IPS DF 4.7 (cell line): Measurements from ENCODE around the gene SNRPD3.
"Not testable (repeated sequence)": the region's sequence is repeated elsewhere in the genome, so short reads cannot be mapped to it uniquely, and the experiment has no call there.

Experiments used
- DNase-seq: peaks from one replicate; pipeline ENCODE4 v3.0.0-alpha.2; 2013; ENCODE audit warnings: low spot score; ENCODE audit errors: extremely low read depth

The SNRPD3 gene

DNA sequence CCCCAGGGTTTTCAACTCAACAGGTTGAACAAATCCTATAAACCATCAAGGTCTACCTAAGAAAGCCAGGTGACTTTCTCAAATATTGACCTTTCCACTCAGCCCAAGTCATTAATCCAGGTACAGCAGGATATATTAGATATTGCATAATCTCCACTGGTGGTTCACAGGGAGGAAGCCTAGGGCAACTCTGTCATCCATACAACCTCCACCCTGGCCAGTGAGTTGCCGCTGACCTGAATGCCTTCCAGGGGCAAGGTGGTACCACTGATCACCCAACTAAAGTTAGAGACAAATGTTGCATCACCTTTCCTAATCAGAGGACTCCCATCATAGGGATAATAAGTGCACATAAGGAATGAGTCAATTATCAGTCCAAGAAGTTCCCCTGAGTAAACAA is 23.7 kb upstream of the SNRPD3 start:
- no peak for DNase-seq

DNA sequence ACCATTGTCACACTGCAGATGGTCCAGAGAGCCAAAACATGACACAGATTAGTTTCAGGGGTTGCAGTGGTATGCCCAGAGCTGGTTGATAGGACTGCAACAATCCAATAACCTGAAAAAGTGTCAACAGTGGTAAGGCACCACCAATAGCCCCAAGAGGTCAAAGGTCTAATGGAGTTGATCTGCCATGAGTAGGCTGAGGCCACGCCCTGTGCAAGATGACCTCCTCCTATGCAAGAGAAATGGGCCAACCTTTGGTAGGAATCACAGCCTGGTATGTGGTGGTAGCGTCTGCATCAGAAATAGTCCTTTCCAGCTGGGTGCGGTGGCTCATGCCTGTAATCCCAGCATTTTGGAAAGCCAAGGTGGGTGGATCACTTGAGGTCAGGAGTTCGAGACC is 20.5 kb upstream of the SNRPD3 start:
- no peak for DNase-seq

DNA sequence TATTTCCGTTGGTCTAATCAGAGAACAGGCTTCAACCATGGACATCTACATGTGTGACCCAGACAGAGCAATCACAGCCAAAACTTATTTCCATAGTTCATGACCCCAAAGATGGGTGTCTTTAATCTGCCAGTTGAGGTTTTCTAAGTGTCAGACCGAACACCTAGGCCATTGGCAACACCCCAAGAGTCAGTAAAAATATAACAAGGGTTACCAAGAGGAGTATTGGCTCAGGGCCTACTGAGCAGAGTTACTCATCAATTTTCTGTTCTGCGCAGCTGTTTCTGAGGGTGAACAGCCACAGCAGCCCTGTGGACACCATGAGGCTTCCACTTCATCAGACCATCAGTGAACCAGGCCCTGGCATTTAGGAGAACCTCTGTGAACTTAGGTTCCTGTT is 19.7 kb upstream of the SNRPD3 start:
- DNase-seq: no peak

DNA sequence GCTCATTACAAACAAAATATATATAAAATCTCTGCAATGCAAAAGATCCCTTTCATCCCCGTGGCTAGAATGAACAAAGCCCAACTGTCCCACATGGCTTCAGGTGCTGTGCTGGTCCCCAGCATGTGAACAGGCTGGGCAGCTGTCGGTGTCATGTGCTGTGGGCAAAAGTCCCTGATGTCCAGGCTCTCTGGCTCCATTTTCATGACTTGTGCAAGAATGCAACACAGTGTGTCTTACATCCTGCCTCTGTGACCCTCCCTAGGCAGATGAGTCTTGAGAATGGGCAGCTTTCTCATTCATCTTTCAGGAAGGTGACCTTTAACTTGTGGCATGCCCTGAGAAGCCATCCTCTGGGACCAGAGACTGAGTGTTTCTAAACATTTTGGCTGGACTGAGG is 15.3 kb upstream of the SNRPD3 start:
- no peak for DNase-seq

DNA sequence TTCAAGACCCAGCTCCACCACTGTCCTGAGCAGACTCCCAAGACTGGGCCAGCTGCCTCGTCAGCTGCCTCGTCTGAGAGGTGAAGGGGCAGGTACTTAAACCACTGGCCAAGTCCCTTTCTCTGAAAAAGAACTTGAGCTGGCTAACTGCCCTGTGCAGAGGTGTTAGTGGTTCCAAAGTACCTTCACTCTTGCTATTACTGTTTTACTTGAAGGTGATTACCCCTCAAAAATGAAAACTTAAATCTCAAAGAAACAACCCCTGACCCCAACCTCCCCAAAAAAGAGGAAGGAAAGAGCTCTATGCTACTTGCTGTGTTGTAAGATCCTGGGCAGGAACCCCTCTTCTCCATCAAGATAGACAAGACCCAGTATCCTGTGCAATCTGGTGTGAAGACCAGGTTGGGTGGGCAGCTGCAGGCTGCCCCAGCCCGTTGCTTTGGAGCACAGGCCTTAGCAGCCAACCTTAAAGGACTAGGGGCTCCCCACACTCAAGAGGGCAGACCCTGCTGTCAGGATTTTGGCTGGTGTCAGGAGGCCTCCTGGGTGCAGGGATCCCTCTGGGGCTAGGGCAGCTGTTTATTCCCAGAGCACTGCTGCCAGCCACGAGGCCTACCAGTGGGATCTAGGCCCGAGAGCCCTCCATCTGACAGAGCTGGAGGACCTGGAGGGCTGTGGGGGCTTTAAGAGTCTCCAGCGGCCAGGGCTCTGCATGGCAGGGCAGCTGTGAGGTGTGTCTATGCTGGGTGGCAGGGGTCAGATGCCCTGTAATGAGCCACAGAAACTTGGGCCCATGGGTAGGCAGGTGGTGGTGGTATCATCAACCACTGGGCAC is 13.9 kb upstream of the SNRPD3 start:
- no peak for DNase-seq

DNA sequence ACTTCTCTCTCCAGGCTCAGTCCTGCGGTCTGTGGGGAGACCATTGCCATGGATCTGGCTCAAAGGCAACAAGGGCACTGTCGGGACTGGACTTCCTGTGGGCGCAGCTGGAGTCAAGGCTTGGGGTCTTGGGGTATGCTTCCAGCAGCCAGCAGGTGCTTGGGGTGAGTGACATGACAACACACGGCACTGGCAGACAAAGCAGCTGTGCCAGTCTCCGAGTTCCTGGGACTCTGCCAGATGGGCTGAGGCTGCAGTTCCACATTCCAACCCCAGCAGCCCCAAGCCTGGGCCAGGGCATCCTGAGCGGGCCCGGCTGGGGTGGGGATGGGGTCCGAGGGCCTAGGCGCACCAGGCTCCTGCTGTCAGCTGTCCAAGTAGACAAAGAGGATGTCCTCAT is 13.2 kb upstream of the SNRPD3 start:
- no peak for DNase-seq

DNA sequence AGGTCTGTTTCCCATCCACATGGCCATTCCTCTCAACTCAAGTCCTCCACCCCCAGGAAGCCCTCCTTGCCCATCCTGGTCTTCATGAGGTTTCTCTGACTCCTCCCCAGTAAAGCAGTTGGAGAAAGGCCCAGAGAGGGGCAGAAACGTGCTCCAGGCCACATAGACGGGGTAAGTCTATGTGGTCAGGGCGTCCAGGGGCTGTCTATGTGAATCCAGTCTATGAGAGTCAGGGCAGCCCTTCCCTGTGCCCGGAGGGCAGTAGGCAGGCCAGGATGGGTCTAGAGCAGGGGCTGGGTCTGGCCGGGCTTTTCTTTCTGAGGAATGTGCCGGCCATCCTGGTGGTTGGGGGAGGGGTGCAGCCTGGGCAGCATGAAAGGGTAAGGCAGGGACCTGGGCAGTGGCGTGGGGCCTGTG is 12.6 kb upstream of the SNRPD3 start:
- DNase-seq: no peak

DNA sequence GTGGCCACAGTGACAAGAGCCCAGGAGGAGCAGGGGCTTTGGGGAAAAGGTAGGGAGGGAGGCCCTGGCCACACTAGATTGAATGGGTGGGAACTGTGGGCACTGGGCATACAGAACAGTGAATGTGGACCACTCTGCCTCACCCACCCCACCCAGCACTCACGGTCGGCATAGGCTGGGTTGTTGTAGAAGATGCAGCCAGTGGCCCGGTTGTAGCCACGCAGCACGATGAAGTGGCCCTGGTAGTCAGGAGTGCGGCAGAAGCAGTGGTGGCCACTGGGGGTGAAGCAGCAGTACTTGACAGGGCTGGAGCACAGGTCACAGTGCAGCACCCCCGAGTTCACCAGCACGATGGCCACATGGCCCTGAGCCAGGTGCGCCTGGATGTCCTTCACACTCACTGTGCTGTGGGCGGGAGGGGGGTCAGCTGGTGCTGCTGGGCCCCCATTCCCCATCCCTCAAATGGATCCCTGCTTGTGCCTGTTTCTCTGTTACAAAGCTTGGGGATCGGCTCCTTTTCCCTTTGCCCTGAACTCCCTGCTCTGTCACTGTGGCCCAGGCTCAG is 12.0 kb upstream of the SNRPD3 start:
- no peak for DNase-seq

DNA sequence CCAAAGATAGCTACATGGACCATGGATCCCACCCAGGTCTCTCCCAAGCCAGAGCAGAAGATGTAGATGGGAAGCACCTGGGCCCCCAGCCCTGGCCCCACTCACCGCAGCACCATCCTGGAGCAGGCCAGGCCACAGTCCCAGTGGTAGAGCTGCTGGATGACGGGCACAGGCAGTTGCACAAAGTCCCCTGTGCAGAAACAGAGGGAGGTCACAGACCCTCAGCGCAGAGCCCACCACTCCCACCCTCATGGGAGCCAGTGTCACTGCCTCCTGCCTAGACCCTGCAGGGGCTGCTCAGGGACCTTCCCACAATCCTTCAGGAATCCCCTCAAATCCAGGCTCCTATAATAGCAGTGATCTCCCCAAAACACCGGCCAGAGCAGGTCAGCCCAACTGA is 7.0 kb upstream of the SNRPD3 start:
- no peak for DNase-seq

DNA sequence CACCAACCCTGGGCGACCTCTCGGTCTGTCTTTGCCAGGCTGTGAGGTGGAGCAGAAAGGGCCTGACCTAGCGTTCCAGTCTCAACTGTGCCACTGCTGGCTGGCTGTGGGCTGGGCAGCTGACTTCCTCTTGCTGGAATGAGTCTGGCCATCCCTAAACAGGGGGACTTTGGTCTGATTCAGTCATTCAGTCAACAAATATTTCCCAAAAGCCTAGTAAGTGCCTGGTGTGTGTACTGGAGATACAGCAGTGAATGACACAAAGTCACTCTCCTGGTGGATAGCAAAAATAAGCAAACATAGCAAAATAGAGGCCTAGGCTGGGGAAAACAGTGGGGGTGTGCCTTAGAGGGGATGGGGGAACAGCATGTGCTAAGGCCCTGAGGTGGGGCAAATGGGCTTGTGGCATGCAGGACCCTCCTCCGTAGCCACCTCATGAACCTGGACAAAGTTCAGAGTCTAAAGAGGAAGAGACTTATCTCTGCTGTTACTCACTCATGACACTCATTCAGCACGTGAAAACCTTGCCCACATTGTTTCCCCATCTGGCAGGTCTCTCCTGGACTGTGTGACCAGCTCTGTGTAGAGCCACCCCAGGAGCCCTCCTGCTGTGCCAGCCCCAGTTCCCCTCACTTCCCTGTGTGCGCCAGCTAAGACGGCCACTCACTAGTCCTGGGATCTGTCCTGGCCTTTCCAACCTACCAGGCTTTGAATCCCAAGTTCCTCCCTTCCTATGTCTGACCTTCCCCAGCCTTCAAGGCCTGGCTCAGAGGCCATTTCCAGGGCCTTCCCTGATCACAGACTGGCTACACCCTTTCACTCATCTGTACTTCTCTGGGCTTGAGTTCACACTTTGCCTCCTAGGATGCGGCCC is 5.5 kb upstream of the SNRPD3 start:
- DNase-seq: no peak

DNA sequence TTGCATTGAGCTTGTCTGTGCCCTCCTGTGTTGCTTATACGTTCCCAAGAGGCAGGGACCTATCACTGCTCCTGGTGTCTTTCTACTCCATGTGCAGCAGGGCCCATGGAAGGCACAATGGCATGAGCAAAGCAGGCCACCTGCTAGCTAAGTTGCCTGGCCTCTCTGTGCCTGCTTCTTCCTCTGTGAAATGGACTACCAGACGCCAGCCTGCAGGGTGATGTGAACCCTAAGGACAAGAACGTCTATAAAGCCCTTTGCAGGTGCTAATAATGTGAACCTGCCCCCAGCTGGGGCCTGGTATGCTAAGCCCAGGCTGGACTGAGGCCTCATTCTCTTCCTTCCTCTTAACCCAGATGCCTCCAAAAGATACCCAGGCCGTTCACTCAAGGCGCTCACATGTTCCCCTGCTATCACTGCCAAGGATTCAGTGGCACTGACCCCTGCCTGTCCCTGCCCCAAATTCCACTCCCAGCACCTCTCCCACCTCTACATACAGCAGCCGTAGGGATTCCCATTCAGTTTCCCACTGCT is 4.8 kb upstream of the SNRPD3 start:
- DNase-seq: no peak

DNA sequence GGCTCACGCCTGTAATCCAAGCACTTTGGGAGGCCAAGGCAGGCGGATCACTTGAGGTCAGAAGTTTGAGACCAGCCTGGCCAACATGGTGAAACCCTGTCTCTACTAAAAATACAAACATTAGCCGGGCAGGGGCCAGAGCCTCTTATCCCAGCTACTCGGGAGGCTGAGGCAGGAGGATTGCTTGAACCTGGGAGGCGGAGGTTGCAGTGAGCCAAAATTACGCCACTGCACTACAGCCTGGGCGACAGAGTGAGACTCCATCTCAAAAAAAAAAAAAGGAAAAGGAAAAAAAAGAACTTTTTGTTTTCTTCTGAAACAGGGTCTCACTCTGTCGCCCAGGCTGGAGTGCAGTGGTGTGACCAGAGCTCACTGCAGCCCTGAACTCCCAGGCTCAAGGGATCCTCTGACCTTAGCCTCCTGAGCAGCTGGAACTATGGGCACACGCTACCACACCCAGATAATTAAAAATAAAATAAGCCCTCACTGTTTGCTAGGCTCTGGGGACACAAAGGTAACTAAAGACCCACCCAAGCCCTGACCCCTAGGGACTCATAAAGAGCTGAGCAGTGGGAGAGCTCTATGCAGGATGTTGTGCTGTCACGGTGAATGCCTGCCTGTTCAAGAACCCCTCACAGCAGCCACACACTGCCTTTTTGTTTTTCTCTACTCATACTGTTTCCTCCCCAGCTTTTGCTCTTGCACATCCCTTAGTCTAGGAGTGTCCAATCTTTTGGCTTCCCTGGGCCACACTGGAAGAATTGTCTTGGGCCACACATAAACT is 3.1 kb upstream of the SNRPD3 start:
- not testable (repeated sequence) for DNase-seq

DNA sequence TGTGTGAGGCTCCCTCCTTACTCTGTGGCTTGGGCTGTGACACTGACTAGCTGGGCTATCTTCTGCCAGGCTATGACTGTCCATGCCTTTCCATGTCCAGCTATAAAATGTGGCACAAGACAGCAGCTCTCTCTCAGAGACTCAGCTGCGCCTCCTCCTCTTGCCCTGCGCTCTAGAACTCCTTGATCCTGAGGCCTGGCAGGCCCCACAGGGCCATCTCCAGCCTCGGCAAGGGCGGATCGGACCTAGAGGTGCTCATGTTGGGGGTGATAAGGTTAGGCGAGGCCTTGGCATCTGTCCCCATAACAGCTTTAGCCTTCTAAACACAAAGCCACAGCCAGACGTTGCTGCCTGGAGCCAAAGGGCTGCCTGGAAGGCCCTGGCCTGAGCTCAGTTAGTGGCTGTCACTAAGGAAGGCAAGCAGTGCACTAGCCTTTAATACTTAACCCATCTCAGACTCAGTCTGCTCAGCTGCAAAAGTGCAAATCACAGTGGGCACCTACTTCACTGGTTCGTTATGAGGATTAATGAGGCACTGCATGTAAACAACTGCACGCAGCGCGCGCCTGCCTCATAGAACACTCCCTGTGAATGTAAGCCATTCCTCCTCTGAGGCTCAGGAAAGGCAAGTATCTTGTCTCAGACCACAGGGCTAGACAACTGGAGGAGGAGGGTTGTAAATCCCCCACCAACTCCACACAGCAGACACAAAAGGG is 2.0 kb upstream of the SNRPD3 start:
- no peak for DNase-seq

DNA sequence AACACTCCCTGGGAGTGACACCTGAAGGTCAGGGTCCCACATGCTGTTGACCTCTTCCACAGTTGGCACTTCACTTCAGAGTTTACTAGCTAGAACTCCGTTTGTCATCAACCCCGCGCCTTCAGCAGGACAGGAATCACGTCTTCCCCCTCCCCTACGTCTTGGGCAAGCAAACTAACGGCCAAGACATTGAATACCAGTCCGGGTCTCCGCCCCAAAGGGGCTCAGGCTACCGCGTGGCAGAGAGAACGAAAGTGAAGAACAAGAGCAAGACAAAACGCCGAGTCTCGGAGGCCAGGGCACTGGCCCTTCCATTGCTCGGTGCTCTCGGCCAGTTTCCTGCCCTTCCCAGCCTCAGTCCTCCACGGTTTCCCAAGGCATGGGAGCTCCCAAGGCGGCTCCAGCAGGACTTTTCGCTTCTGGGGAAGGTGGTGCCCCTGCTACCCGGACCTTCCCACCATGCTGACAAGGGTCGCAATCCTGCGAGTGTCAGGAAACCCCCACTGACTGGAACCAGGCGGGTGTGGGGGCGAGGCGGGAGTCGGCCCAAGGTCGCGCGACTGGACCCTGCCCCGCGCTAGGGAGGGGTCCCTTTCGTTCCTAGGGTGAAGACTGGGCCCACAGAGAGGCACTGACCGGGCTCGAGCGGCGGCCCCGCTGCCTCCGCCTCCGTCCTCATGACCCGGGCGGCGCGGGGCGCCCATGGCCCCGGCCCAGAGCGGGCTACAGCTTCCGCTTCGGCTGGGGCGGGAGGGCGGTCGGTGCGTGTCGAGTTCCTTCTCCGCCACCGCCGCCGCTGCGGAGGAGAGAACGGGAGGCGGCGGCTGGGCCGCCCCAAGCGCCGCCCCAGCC is 1.3 kb upstream of the SNRPD3 start, which contains the start of gene GUCD1:
GUCD1 (minus strand) TSS at position 826 of the 852 bp plus-strand sequence; CDS start at position 679, 147 bp downstream.
- DNase-seq: no peak

DNA sequence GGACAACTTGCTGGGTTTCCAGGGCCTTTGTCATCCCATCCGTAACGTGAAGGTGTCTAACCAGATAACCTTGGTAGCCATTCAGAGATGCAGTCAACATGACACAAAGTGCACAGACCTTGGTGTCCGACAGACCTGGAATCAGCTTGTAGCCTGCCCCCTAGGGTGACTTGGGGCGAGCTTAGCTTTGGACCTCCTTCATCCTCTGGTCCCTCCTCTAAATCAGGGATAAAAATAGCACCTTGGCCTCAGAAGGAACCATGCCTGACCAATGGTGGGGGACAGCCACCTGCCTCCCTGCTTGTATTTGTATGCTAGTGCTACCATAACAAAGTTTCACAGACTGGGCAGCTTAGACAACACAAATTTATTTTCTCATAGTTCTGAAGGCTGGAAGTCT is 3.7 kb downstream of the SNRPD3 start:
- DNase-seq: no peak

DNA sequence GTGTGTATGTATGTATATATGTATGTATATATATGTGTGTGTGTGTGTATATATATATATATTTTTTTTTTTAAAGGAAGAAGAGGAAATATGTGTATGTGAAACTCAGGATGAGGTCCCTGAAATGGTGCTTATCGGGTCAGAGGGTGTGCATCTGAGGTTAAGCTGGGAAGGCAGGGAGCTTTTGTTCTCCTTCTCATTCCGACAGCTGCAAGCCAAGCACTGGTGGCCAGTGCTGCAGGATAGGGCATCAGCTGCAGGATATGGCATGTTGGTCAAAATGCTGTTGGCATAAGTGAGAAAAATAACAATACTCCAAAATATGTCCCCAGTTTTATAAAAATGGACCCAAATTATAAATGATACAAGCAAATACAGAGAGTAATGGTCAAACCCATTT is 7.4 kb downstream of the SNRPD3 start:
- no peak for DNase-seq

DNA sequence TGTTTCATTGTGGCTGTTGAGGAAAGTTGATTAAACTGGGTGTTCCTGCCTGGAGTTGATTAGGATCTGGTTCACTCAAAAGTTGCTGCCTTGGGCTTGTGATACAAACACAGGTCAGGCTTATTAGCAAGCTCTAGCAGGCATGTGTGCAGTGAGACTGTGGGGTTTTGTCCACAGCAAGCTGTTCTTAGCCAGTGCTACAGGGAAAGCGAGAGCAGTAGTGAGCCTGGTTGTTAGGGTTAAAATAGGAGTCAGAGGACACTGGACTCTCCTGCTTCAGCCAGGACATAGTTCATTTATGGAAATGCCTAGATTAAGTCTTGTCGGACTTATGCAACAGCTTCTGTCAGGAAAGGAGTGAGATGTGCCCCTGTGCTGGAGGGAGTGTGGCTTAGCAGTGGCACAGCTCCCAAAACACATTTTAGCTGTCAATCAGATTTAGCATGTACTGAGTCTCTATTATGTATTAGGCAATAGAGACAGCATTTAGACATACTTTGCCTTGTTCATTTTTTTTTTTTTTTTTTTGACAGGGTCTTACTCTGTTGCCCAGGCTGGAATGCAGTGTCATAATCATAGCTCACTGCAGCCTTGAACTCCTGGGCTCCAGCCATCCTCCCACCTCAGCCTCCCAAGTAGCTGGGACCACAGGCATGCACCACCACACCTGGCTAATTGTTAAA is 8.7 kb downstream of the SNRPD3 start:
- no peak for DNase-seq

DNA sequence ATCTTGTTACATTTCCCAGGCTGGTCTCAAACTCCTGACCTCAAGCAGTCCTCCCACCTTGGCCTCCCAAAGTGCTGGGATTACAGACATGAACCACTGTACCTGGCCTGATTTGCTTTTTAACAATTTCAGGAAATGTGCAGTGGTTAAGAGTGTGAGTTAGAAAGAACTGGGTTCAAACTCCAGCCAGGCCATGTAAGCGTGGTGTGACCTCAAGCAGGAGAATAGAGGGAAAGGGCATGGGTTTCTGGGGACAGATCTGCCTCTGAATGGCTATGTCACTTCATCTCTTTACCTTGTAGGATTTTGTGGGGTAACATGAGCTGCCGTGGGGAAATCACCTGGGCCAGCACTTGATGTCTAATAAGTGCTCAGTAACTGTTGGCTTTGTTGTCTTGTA is 9.3 kb downstream of the SNRPD3 start:
- DNase-seq: no peak
